ENCODE data around the gene STX2. TPM values are rescaled to one million over a fixed set of nuclear protein-coding genes. Genes with fewer than 3 reads are reported as not detected.
"Not testable (repeated sequence)": the region's sequence is repeated elsewhere in the genome, so short reads cannot be mapped to it uniquely, and the experiment has no call there.

STX2 gene
- total RNA-seq (2014; rRNA removed; shearing (Covaris generic)), result 19.2 and 20.0 TPM in 2 replicates
- 18.3 and 18.9 TPM in 2 replicates for total RNA-seq (2022)
- percentile 63 among the genes with signal in this experiment for Bru-seq, nascent RNA
- BruChase-seq, experiment 1, labeled RNA remaining after a 6-hour chase, result percentile 72 among the genes with signal in this experiment
- BruChase-seq, experiment 2, labeled RNA remaining after a 2-hour chase, result percentile 71 among the genes with signal in this experiment
- long read RNA-seq, transcript STX2-203 (11 exons, 2,151 nt), result major isoform, 30 of 56 reads
- long read RNA-seq, transcript STX2-201 (10 exons, 3,331 nt), result minor isoform, 5 of 56 reads
- long read RNA-seq, partial matches to known transcripts, result 7 of 56 reads
- long read RNA-seq, other reads (novel, unspliced or antisense), result 14 of 56 reads

GRCh38 chr12:130838951-130839769 is at the start of gene STX2:
TSS of gene STX2 (minus strand) at chr12:130839250. CDS start at chr12:130839099, 151 bp downstream.
- no peak for TF ChIP-seq EZH2phosphoT487 (IDR thresholded peaks at IDR 0.05; ENCODE audit: borderline replicate concordance, low read depth, low read length)
- TF ChIP-seq CTCF (conservative IDR thresholded peaks at IDR 0.05; ENCODE audit: low read length), result peak; percentile 63
- Histone ChIP-seq H4K20me1 (ENCODE audit: insufficient read depth, low read length) (no peaks in the 10 kb centered on the region), H3K4me2 (ENCODE audit: low read length) (peak within 1 kb of the TSS; percentile 72), H3K27ac (ENCODE audit: low read depth, low read length, poor library complexity, severe bottlenecking) (peak within 1 kb of the TSS; percentile 3), H3K9me3 (ENCODE audit: low read length) (no peaks in the 10 kb centered on the region), H3K36me3 (ENCODE audit: insufficient read depth, low read length) (no peaks in the 10 kb centered on the region), H3K4me3 (ENCODE audit: low read depth, low read length, poor library complexity, severe bottlenecking) (peak within 1 kb of the TSS; percentile 73), H3K4me1 (ENCODE audit: insufficient read depth, low read length, poor library complexity, severe bottlenecking) (peaks cover 18% of the 10 kb centered on the region), H3K9me2 (ENCODE audit: insufficient read depth, low read length) (no peaks in the 10 kb centered on the region), H3K79me2 (ENCODE audit: insufficient read depth, low read depth, low read length) (peaks cover 10% of the 10 kb centered on the region; the same call in 1 of the 2 replicates), H2AFZ (ENCODE audit: low read length) (peak within 1 kb of the TSS; percentile 79)
- BruUV-seq (replicated peaks), result no TSS peak
- ChIA-PET POLR2A (interaction anchor here (0.9 kb wide), 1 partner anchor 32 kb away, joined by 5 read pairs; no protein-coding TSS in a partner anchor), CTCF (ENCODE audit: unreplicated experiment) (no interaction called here)
- DNase-seq (ENCODE audit: low spot score), result peak; percentile 83
- intact Hi-C loops (cut with micrococcal nuclease; ENCODE audit: unreplicated experiment), result loop anchor here (1.0 kb wide), 1 partner anchor 32 kb away; no protein-coding TSS in a partner anchor

DNA sequence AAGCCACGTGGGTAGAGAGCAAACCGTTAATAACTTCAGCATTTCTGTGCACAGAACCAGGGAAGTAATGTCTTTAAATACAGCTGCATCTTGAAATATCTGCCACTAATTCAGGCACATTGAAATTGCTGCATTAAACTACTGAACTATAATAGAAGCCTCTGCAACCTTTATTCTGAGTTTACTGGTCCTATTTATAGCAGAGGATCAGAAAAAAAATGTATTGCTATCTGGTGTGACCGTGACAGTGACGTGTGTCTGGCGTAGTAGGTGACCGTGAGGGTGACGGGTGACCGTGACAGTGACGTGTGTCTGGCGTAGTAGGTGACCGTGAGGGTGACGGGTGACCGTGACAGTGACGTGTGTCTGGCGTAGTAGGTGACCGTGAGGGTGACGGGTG is 48.1 kb upstream of the STX2 start:
- H2AFZ ChIP-seq (ENCODE audit: low read length); BruUV-seq (replicated peaks); H3K4me1 ChIP-seq (ENCODE audit: insufficient read depth, low read length, poor library complexity, severe bottlenecking); intact Hi-C loops (cut with micrococcal nuclease; ENCODE audit: unreplicated experiment); DNase-seq (ENCODE audit: low spot score); H4K20me1 ChIP-seq (ENCODE audit: insufficient read depth, low read length); H3K27ac ChIP-seq (ENCODE audit: low read depth, low read length, poor library complexity, severe bottlenecking); H3K9me2 ChIP-seq (ENCODE audit: insufficient read depth, low read length); H3K4me2 ChIP-seq (ENCODE audit: low read length); H3K36me3 ChIP-seq (ENCODE audit: insufficient read depth, low read length); H3K79me2 ChIP-seq (ENCODE audit: insufficient read depth, low read depth, low read length); H3K4me3 ChIP-seq (ENCODE audit: low read depth, low read length, poor library complexity, severe bottlenecking); POLR2A ChIA-PET; CTCF ChIA-PET (ENCODE audit: unreplicated experiment); H3K9me3 ChIP-seq (ENCODE audit: low read length): not testable (repeated sequence)

DNA sequence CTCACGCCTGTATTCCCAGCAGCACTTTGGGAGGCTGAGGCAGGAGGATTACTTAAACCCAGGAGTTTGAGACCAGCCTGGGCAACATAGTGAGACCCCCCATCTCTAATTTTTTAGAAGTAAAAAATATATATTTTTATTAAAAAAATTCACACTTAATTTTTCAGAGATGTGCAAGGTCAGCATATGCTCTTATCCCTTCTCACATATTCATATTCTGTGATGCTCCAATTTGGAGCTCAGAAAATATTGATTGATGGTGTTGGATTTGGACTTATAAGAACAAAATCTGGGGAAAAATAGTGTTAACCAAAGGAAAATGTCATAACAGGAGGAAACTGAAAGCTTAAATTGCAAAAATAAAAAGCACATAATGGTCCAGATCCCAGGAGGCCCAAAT is 42.5 kb upstream of the STX2 start:
- BruUV-seq (replicated peaks), result no TSS peak
- peaks cover 17% of the 10 kb centered on the region for H3K36me3 ChIP-seq (ENCODE audit: insufficient read depth, low read length)
- ChIA-PET CTCF (ENCODE audit: unreplicated experiment) (no interaction called here), POLR2A (interaction anchor here (0.7 kb wide), 1 partner anchor 92 kb away, joined by 3 read pairs; no protein-coding TSS in a partner anchor)
- H3K4me3 ChIP-seq (ENCODE audit: low read depth, low read length, poor library complexity, severe bottlenecking), result no peak overlapping the region
- peaks cover 48% of the 10 kb centered on the region for H3K4me1 ChIP-seq (ENCODE audit: insufficient read depth, low read length, poor library complexity, severe bottlenecking)
- intact Hi-C loops (cut with micrococcal nuclease; ENCODE audit: unreplicated experiment), result no loop called here
- peak overlapping the region; percentile 95; the same call in 1 of the 2 replicates for H3K4me2 ChIP-seq (ENCODE audit: low read length)
- H3K9me2 ChIP-seq (ENCODE audit: insufficient read depth, low read length), result no peaks in the 10 kb centered on the region
- peaks cover 11% of the 10 kb centered on the region for H3K79me2 ChIP-seq (ENCODE audit: insufficient read depth, low read depth, low read length)
- TF ChIP-seq EZH2phosphoT487 (IDR thresholded peaks at IDR 0.05; ENCODE audit: borderline replicate concordance, low read depth, low read length) (no peak), CTCF (conservative IDR thresholded peaks at IDR 0.05; ENCODE audit: low read length) (no peak)
- peaks cover 8% of the 10 kb centered on the region for H4K20me1 ChIP-seq (ENCODE audit: insufficient read depth, low read length)
- H3K27ac ChIP-seq (ENCODE audit: low read depth, low read length, poor library complexity, severe bottlenecking), result no peak overlapping the region
- no peak overlapping the region for H2AFZ ChIP-seq (ENCODE audit: low read length)
- DNase-seq (ENCODE audit: low spot score), result no peak
- H3K9me3 ChIP-seq (ENCODE audit: low read length), result no peaks in the 10 kb centered on the region

Measured in OCI-LY7 (cell line).